Measurements from ENCODE around the gene LMO3.

Gene LMO3

DNA sequence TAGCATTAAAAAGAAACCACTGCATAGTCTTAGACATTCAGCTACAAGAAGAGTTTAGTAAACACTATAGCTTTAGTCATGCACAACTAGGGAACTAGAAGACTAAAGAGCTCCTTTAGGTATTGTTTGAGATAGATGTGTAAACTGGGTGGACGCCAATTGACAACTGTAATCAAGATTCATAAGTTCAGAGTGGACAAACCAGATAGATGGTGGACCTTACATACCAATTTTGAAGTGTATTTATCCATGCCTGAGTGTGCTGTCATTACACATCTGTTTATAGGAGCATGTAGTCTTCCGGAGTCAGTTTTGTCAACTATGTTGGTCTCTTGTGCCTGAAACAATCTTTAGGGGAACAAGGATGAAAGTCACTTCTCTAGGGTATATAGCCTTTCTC lies 96.6 kb downstream of the LMO3 start:
- no peak for TF ChIP-seq CTCF (IDR thresholded peaks at IDR 0.05; ENCODE audit: low read depth, low read length)
- no peak overlapping the region for H3K4me3 ChIP-seq (ENCODE audit: low read depth, low read length)

DNA sequence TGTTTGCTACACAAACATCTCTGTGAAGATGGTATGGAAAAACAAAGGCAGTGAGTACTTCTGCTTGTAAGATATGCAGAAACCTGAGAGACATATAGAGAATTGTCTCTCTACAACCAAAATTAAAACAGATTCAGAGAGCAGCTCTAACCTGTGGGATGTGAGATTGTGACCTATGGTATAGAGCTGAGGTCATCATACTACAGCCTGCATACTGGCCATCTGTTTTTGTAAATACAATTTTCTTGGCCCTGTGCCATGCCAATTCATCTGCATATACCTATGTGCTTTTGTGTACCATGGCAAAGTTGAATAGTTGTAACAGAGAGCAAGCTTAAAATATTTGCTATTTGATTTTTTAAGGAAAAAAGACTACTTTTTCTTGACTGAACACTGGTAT lies 99.6 kb downstream of the LMO3 start:
- TF ChIP-seq CTCF (IDR thresholded peaks at IDR 0.05; ENCODE audit: low read depth, low read length): no peak
- no peak overlapping the region for H3K4me3 ChIP-seq (ENCODE audit: low read depth, low read length)

DNA sequence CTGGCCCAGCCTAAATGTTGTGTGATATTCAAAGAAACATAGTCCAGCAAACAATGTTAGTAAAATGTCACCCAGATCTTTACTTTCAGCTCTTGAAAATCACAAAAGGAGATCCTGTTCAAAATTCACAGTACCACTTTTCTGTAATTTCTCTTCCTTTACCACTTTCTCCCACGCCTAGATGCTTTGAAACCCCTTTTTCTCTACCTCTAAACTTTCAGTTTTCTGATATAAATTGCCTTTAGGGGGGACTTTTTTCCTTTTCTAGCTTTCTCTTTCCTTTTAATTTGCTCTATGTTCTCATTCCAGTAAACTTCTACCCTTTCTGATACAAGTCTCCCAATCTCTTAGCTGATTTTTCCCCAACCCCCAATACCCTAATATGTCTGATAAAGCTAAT lies 101.8 kb downstream of the LMO3 start:
- no peak for TF ChIP-seq CTCF (IDR thresholded peaks at IDR 0.05; ENCODE audit: low read depth, low read length)
- H3K4me3 ChIP-seq (ENCODE audit: low read depth, low read length): no peak overlapping the region

DNA sequence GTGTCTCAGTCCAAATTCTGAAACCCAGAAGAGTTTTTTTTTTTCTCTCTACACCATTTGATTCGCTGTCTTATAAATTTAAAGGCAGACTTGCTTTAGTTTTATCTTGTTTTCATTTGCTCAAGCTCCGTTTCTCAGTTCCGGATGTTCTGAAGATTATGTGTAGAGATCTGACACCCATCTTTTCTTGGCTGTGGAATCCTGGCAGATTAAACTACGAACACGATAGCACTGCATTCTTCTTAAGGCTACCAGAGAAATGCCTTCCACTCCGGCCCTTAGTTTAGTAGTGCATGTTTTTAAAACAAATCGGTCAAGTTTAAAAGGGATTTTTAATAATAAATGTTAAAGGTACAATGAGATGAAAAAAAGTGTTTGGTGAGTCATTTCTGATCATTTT lies 106.4 kb downstream of the LMO3 start:
- no peak for TF ChIP-seq CTCF (IDR thresholded peaks at IDR 0.05; ENCODE audit: low read depth, low read length)
- no peak overlapping the region for H3K4me3 ChIP-seq (ENCODE audit: low read depth, low read length)

All from WI38 (cell line).